Ecto neural progenitor cell (in vitro differentiated cells): ENCODE measurements around the gene CLDN10.
"Not testable (repeated sequence)": the region's sequence is repeated elsewhere in the genome, so short reads cannot be mapped to it uniquely, and the experiment has no call there.

Source experiments
- DNase-seq: peaks from one replicate; pipeline ENCODE4 v3.0.0-alpha.2; 2018; ENCODE audit warnings: low spot score

Gene CLDN10, protein sequence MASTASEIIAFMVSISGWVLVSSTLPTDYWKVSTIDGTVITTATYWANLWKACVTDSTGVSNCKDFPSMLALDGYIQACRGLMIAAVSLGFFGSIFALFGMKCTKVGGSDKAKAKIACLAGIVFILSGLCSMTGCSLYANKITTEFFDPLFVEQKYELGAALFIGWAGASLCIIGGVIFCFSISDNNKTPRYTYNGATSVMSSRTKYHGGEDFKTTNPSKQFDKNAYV

DNA sequence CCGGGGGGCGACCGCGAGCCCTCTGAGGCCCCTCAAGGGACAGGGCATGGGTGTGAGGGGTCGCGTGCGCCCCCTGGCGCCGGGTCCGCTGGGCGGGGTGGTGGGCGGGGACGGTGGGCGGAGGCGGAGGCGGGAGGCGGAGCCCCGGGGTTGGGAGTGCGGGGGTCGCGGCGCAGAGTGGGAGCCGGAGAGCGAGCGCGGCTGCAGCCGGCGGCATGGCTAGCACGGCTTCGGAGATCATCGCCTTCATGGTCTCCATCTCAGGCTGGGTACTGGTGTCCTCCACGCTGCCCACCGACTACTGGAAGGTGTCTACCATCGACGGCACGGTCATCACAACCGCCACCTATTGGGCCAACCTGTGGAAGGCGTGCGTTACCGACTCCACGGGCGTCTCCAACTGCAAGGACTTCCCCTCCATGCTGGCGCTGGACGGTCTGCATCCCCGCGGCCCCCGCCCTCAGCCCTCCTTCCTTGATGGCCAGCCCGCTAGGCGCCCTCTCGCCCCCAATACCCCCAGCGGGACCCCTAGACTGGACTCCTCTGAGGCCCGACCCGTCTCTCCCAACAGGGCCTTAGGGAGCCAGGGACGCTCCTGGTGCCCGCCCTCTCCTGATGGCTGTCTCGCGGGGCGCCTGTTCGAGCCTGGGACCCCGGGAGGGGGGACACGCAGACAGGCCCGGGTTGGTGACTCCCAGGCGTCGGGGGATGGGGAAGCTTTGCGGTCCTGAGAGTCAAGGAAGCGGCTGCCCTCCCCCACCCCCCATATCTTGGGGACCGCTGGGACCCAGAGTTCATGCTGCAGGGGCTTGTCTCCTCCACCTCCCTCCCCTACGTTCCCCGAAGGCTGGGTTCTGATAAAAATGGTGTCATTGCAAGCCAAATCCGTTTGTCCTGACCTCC lies at the start of gene CLDN10:
TSS of gene CLDN10 (plus strand) at position 182 of the 903 bp plus-strand sequence. CDS start at position 216, 34 bp downstream.
- DNase-seq: peak; percentile 95

DNA sequence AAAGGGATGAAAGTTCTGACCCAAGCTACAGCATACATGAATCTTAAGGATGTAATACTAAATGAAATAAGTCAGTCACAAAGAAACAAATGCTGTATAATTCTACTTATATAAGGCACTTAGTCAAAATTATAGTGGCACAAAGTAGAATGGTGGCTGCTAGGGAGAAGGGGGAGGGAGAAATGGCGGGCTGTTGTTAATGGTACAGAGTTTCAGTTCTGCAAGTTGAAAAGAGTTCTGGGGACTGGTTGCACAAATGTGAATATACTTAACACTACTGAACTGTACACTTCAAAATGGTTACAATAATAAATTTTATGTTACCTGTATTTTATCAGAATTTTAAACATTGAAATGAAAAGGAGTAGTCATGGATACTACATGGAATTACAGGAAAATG lies 48.9 kb upstream of the CLDN10 start:
- DNase-seq: no peak

DNA sequence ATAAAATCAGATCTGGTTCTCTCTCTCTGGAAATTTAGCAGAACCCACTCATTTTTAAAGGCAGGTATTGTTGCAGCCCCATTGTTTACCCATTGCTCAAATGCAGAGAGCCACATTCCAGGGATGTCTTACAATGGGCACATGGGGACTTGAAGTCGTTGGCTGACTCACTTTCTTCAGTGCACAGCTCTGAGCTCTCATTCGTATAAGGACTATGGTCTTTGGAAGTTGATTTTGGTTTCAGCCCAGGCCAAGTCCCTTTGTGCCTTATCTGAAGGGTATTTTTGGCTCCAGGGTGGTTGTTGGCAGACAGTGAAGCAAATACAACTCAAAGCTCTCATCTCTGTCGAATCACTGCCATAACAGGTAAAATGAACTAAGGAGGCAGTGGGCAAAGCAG lies 47.3 kb upstream of the CLDN10 start:
- DNase-seq: no peak

DNA sequence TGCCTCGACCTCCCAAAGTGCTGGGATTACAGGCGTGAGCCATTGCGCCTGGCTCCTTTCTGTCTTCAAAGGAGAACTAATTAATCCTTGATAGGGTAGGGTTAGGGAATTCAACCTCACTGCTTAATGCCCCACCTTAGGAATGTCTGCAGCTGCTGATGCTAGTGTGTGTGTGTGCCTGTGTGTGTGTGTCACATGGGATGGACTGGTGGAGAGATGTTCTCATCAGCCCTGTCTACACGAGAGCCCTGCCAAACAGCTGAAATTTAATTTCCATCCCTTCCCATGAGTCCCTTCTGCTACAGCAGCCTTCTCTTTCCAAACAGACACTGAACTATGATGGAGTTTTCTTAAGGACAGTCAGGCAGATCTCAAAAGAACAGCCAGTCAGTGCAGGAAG lies 46.5 kb upstream of the CLDN10 start:
- DNase-seq: no peak

DNA sequence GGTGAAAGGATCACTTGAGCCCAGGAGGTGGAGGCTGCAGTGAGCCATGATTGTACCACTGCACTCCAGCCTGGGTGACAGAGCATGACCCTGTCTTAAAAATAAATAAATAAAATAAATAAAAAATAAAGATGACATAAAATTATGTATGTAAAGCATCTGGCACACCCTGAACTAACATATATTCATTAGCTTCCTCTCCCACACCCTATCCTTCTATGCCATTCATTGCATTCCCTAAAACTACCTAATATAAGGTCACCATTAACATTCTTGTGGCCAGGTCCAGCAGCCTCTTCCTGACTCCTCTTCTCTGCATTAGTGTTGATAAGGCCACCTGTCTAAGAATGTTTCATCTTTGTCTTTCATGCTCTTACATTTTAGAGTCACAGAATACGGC lies 44.5 kb upstream of the CLDN10 start:
- no peak for DNase-seq

DNA sequence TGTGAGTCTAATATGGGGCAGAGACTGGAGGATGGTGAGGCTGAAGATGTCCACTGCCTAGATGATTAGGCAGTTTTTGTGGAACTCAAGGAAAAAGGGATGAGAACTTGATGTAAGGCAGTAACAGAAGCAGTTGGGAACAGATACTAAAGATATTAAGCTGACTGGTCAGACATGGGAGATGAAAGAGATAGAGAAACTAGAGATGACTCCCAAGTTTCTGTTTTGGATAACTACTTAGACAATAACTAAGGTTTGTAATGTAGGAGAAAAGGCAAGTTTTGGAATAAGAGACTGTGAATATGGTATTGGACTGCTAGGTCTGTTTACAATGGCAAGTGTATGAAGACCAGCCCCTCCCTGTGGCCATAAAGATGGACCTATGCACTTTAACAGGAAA lies 43.5 kb upstream of the CLDN10 start:
- DNase-seq: no peak

DNA sequence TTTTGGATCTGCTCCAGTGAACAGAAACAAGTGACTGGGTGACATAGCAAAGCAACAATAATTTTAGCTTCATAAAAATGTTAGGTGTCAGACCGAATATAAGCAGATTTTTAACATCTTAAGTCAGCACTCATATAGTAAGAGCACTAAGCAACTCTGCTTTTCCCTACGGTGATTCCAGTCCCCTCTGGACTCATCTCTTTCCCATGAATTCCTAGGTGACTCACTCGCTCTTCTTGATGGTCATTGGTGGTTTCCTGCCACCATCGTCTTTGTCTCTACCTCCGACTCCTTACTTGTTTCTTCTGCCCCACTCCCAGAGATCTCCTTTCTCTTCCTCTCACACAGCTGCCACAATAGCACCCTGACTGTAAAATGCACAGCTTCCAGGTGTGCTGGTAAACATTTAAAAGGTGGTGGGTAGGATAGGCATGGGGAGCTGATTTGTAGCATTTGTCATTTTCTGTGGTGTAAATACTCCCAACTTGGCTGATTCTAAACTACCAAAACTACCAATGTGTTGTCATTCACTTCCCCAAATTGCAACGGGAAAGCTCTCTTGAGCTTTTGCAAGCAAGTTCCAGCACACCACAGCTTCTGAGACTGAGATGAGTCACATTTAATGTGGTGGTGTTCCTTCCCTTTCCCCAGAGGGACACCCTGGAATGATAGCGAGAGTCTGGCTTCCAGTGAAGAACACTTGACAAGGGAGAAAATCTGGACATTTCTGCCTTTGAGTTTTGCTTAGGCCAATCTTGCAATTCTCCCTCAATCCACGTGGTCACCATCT lies 42.8 kb upstream of the CLDN10 start:
- no peak for DNase-seq

DNA sequence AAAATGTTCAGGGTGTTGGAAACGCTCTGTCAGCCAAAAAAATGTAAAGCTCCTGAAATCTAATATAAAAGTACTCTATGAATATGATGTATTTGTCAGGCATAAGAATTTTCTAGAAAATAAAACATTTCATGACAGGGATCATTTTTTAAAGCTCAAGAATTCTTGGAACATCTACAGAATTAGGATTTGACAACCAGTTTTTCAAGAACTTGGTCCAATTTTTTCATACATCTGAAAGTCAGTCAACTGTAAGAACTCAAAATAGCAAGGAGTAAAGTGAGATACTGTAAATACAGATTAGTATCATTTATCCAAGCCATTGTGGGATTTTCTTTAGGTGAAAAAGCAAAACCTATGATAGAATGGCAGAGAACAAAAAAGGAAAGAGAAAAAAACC lies 41.6 kb upstream of the CLDN10 start:
- no peak for DNase-seq

DNA sequence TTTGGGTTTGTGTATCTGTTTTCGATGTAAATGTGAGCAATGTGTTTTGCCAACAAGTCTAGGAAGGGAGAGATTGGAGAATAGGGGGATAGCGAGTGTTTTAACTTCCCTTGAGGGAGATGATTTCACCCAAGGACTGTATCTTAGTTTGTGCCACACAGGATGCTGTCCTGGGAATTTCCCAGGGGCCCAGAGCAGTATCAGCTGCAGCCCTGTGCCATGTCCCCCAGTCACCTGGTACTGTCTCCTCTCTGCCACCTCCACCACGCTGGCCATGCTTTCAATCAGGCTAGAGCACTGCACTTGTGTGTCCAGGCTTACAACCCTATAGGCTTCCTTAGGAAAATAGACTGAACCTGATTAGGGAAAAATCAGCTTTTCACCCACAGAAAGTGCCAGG lies 40.1 kb upstream of the CLDN10 start:
- DNase-seq: no peak

DNA sequence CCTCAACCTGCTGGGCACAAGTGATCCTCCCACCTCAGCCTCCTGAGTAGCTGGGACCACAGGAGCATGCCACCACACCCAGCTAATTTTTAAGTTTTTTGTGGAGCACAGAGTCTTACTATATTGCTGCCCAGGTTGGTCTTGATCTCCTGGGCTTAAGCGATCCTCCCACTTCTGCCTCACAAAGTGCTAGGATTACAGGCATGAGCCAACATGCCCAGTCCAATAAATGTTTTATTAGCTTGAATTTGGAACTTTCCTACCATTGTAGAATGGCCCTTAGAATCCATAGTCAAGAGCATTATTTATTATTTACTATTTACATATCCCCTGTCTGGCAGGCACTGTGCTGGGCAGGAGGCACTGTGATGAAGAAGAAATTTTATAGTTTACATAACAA lies 39.6 kb upstream of the CLDN10 start:
- no peak for DNase-seq

DNA sequence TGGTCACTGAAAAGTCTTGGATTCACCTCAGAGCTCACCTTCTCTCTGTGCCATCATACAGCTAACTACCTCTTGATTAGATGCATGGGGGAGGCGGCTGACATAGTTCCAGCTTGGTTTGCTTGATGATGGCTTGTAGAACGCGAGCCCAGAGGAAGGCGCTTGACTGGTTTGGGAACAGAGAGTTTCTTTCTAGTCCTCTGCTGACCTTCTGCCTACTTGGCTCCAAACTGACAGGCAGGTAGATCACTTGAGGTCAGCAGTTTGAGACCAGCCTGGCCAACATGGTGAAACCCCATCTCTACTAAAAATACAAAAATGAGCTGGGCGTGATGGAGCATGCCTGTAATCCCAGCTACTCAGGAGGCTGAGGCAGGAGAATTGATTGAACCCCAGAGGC lies 36.9 kb upstream of the CLDN10 start:
- DNase-seq: not testable (repeated sequence)

DNA sequence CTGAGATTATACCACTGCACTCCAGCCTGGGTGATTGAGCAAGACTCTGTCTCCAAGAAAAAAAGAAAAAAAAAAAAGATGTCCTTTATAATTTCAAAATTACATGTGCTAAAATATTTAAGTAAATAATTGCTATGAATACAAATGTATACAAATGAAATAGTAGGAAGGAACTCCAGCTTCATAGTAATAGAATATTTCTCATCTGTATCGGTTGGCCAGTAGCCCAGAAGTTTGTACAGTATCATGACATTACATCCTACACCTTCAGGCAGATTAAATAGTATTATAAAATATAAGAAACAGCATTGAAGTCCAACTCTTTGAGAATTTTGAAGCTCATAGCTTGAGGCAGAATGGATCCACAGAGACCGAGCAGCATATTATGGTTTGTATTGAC lies 36.5 kb upstream of the CLDN10 start:
- no peak for DNase-seq

DNA sequence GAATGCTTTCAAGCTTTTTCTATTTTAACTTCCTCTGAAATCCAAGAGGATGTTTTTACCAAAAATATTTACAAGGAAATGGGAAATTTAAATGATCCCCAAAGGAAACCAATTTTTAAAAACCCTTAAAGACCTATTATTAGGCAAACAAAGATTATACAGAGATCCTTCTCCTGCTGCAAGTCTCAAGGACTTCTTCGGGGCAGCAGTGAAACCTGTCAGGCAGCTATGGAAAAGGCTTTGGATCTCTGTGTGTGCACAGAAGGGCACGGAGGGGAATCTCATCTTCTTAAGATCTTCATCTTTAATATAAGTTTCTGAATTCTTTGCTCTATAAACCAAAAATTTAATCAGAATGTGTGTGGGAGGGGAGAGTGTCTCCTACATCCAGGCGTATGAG lies 36.0 kb upstream of the CLDN10 start:
- DNase-seq: no peak

DNA sequence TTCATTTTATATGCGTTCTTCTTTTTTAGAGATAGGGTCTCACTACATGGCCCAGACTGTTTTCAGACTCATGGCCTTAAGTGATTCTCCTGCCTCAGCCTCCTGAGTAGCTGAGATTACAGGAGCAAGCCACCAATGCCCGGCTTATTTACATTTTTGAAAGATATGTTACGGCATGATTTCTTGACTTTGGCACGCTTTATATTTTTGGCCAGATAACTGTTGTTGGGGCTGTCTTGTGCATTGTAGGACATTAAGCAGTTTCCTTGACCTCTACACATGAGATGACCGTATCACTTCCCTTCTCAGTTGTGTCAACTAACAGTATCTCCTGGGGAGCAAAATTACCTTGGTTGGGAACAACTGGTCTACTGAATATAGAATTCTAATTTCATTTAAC lies 28.9 kb upstream of the CLDN10 start:
- DNase-seq: no peak

DNA sequence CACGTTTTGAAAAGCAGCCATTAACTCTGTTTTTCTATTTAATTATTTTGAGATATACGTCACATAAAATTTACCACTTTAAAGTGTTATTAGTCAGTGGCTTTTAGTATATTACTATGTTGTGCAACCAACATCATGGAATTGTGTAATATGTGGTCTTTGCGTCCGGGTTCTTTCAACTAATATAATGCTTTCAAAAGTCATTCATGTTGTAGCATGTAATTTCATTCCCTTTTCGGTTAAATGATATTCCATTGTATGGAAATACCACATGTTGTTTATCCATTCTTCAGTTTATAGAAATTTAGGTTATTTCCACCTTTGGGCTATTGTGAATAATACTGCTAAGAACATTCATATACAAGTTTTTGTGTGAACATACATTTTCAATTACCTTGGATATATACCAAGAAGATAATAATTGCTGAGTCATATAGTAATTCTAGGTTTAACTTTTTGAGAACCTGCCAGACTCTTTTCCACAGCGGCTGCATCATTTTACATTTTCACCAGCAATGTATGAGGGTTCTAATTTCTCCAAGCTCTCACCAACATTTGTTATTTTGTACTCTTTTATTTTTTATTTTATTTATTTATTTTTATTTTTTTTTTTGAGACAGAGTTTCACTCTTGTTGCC lies 28.1 kb upstream of the CLDN10 start:
- no peak for DNase-seq

DNA sequence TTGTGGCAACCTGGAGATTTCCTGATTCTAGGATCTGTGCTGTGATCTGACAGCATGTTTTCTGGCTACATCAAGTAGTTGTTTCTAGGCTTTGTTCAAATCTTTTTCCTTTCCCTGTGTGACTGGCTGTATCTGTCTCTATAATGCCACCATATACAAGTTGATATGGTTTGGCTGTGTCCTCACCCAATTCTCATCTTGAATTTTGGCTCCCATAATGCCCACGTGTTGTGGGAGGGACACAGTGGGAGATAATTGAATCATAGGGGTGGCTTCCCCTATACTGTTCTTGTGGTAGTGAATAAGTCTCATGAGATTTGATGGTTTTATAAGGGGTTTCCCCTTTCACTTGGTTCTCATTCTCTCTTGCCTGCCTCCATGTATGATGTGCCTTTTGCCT lies 24.6 kb upstream of the CLDN10 start:
- no peak for DNase-seq

DNA sequence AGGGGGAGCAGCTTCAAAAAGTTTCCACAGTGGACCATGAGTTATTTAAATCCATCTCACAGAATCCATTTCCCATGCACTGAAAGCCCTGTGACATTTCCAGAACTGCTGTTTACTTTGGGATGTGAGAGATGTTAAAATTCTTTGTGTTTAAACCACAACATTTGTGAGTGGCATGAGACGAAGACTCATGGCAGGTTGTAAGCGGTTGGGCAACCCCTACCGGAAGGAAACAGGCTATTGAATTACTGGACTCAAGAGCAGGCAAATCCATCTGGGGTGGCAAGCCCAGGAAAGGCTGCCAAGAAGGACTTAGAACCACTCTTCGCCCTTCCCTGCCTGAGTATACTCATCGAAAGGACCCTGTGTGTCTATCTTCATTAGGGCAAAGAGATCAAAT lies 22.3 kb upstream of the CLDN10 start:
- DNase-seq: no peak

DNA sequence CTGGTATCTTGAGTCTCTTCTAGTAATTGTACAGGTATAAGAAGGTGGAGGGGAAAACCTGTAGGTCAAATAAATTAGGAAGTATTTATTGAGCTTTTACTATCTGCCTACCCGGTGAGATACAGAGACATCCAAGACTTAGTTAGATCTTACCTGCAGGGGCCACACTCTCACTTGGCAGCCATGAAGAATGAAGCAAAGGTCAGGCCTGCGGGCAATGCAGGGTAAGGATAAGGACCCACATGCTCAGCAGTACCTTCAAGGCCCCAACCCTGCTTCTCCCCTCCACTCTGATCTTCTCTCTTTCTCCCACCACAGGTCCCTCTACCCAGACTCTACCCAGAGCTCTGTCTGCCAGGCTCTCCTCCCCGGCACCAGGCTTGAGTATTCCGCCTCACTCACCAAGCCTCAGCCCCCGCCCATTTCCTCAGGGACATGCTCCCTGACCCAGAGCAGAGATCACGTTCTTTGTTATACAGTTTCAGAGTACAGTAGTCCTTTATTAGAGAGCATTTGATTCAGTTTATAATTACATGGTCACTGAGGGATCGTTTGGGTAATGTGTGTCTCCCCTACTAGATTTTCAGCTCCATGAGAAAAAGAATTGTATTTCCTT lies 18.9 kb upstream of the CLDN10 start:
- no peak for DNase-seq

DNA sequence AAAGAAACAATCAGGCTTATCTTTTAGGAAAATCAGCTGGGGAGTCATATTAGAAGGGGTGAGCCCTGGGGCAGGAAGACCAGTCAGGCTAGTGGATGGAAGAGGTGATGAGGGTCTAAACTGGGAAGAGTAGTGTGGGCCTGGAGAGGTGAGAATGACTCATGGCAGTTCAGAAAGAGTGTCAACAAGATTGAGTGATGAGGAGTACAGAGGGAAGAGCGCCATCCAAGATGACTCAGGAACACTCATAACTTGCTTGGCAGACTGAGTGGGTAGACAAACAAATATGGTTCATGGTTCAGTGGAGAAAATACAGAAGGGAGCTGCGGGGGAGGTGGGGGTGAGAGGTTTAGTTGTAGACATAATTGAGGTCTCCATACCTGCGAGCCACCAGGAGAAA lies 17.3 kb upstream of the CLDN10 start:
- DNase-seq: no peak

DNA sequence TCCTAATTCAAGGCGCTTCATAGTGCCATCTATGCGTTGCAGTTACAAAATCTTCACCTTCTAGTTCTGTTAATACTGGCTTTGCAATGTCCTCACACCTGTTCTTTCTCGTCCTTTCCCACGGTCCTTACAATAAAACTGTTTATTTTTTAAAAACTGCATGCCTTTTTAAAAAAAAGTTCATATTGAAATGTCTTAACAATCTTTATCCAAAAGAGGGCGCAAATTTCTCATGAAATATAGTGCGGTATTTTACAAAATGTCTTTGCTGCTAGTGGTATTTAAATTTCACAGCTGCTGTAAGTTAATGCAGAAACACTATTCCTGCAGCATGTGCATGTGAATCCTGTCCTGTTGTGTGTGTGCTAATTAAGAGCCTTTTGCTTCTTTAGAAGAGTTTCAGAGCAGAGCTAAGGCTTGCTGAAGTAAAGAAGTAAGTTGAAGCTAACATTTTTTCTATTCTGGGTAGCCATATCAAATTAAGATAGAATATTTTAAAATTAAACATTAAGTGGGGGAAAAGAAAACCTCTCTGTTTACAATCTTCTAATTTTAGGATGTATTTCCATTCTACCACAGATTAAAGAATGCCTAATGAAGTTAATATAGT lies 15.8 kb upstream of the CLDN10 start:
- DNase-seq: no peak

DNA sequence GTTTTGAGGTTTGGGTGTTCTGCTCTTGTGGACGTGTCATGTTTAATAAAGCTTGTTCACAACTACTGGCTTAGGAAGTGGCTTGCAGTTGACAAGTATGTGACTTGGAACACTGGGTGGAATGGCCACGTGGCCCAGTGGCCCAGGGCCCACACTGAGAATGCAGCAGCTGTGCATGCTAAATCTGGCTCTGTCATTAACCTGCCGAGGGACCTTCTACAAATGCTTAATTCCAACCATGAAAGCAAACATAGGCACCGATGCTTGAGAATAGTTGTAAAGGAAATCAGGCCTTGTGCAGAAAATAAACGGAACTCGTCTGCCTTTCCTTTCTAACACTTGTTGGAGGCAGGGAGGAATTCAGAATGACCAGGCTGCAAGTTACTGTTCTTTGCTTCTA lies 11.6 kb upstream of the CLDN10 start:
- DNase-seq: no peak

DNA sequence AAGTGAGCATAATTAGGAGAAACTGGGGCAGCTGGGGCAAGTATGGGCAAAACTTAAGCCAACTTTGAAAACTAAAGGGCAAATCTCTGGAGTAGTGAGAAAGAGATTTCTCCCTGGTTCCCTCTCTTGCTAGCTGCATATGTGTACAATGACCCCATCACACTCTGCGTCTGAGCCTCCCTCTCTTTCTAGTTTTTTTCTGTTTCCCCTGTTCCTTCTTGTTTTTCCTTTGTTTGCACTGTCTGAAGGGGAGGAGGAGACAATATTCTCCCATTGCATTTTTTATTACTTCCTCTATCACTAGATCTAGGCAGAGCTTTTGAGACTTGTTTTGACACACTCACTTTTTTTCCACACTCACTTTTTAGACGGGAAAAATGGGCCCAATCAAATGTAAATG lies 11.2 kb upstream of the CLDN10 start:
- DNase-seq: no peak
